Stomach (tissue), 4 donors: Measurements from ENCODE around the gene CASQ1.

Experiments
- EP300 ChIP-seq: sonication (generic); formaldehyde crosslinking; IDR thresholded peaks from one replicate; pipeline ENCODE4 v1.6.1; 2017; ENCODE audit warnings: antibody characterized with exemption
- POLR2A ChIP-seq, 4 donors: fragments of 450-650 bp; IDR thresholded peaks; one replicate each; pipeline ENCODE4 v1.6.1; 2016; ENCODE audit warnings: antibody characterized with exemption in 4 of 4, control low read depth in 2 of 4, mild to moderate bottlenecking in 1 of 4, moderate library complexity in 1 of 4
- POLR2AphosphoS5 ChIP-seq, 3 donors: sonication (generic); formaldehyde crosslinking; IDR thresholded peaks; one replicate each; pipeline ENCODE4 v1.6.1; 2016; ENCODE audit warnings: antibody characterized with exemption in 3 of 3
- TF ChIP-seq, protein P1 (sequence below), 7 experiments: fragments of 450-650 bp in 4 of 7; fragments of 200-600 bp in 3 of 7; sonication (generic) in 3 of 7; IDR thresholded peaks; one replicate each; pipeline ENCODE4 v1.5.1; 2016 to 2019; ENCODE audit warnings: antibody characterized with exemption in 7 of 7, control low read depth in 2 of 7, mild to moderate bottlenecking in 1 of 7

DNA sequence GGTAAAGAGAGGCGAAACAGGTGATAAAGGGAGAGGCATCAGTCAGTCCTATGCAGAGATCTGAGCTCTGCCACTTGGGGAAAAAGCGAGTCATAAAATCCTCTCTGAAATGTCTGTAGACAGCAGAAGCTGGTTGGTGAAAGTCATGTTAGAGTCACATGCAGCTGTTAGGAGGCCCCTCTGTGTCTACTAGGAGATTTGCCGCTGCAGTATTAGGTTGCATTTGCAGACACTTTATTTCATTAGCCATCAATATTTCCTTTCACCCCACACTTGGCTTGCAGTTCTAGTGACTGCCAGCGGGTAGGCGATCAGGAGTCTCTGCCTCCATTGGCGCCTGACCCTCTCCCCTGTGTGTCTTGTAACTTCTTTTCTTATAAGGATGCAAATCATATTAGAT lies 22.8 kb upstream of the CASQ1 start:
- TF ChIP-seq POLR2AphosphoS5 (IDR thresholded peaks at IDR 0.05), result no peak
- TF ChIP-seq, protein P1, sequence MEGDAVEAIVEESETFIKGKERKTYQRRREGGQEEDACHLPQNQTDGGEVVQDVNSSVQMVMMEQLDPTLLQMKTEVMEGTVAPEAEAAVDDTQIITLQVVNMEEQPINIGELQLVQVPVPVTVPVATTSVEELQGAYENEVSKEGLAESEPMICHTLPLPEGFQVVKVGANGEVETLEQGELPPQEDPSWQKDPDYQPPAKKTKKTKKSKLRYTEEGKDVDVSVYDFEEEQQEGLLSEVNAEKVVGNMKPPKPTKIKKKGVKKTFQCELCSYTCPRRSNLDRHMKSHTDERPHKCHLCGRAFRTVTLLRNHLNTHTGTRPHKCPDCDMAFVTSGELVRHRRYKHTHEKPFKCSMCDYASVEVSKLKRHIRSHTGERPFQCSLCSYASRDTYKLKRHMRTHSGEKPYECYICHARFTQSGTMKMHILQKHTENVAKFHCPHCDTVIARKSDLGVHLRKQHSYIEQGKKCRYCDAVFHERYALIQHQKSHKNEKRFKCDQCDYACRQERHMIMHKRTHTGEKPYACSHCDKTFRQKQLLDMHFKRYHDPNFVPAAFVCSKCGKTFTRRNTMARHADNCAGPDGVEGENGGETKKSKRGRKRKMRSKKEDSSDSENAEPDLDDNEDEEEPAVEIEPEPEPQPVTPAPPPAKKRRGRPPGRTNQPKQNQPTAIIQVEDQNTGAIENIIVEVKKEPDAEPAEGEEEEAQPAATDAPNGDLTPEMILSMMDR (IDR thresholded peaks at IDR 0.05), result no peak
- TF ChIP-seq POLR2A (IDR thresholded peaks at IDR 0.05), result no peak
- TF ChIP-seq EP300, result no peak
